B cell (primary cell): ENCODE measurements around the gene DLG1. TPM values are rescaled to one million over a fixed set of nuclear protein-coding genes. Genes with fewer than 3 reads are reported as not detected.

Experiments
- ATAC-seq: fragments of 200-7000 bp; cut with Tn5 transposase; one replicate; pipeline ENCODE4 v1.10.0; 2021; ENCODE audit warnings: low read depth, mild to moderate bottlenecking, moderate number of reproducible peaks, moderate library complexity
- CTCF ChIA-PET: fragments of 350-600 bp; sonication (Branson Sonifier 250); formaldehyde crosslinking; loops from one replicate; lab custom pipeline; 2021; ENCODE audit warnings: antibody characterized with exemption, inconsistent platforms; lab: Charles Lee
- POLR2A ChIA-PET: fragments of 350-600 bp; sonication (Branson Sonifier 250); formaldehyde crosslinking; loops from one replicate; lab custom pipeline; 2021; ENCODE audit warnings: antibody characterized with exemption; lab: Charles Lee
- DNase-seq: peaks from one replicate; pipeline ENCODE4 v3.0.0; 2013
- H2AFZ ChIP-seq: 2 replicates; pipeline ENCODE4 v1.6.1; 2012; ENCODE audit warnings: mild to moderate bottlenecking, low read depth, low read length; ENCODE audit not compliant: insufficient read depth, poor library complexity, severe bottlenecking
- H3K27ac ChIP-seq, 2 donors: 1 replicate in 1 of 2; 2 replicates in 1 of 2; pipeline ENCODE4 v1.5.1; 2012 to 2013; ENCODE audit warnings: low read length in 2 of 2, mild to moderate bottlenecking in 2 of 2, moderate library complexity in 1 of 2
- H3K27me3 ChIP-seq, 4 experiments: fragments of 200-600 bp in 1 of 4; sonication (generic) in 1 of 4; replicated peaks in 1 of 4; 1 replicate in 2 of 4; 2 replicates in 2 of 4; pipeline versions ENCODE4 v1.6.1 to v1.7.0; 2013 to 2016; ENCODE audit warnings: low read length in 3 of 4, mild to moderate bottlenecking in 2 of 4, mixed read lengths in 1 of 4, moderate library complexity in 1 of 4; ENCODE audit not compliant: insufficient read depth in 4 of 4, control insufficient read depth in 3 of 4; ENCODE audit errors: control extremely low read depth in 1 of 4
- H3K36me3 ChIP-seq, 2 experiments: replicated peaks in 1 of 2; 1 replicate in 1 of 2; 2 replicates in 1 of 2; pipeline versions ENCODE4 v1.6.1 to v1.7.1; 2013; ENCODE audit warnings: low read length in 1 of 2; ENCODE audit not compliant: insufficient read depth in 2 of 2, control insufficient read depth in 1 of 2; ENCODE audit errors: control extremely low read depth in 1 of 2, extremely low read depth in 1 of 2
- H3K4me1 ChIP-seq, 2 donors: fragments of 200-600 bp in 1 of 2; sonication (generic) in 1 of 2; 1 replicate in 1 of 2; 2 replicates in 1 of 2; pipeline versions ENCODE4 v1.5.1 to v1.6.1; 2013 to 2017; ENCODE audit warnings: low read length in 2 of 2; ENCODE audit not compliant: control insufficient read depth in 2 of 2, insufficient read depth in 2 of 2
- H3K4me2 ChIP-seq: replicated peaks from 2 replicates; pipeline ENCODE3; 2012; ENCODE audit warnings: mild to moderate bottlenecking, low read depth, low read length; ENCODE audit not compliant: poor library complexity, severe bottlenecking
- H3K4me3 ChIP-seq, 5 experiments: fragments of 200-600 bp in 1 of 5; sonication (generic) in 1 of 5; 1 replicate in 3 of 5; 2 replicates in 2 of 5; pipeline versions ENCODE4 v1.5.1 to v1.7.0; 2011 to 2016; ENCODE audit warnings: low read length in 4 of 5, mild to moderate bottlenecking in 4 of 5, low read depth in 2 of 5, control low read depth in 1 of 5, moderate library complexity in 1 of 5; ENCODE audit not compliant: insufficient read depth in 1 of 5; ENCODE audit errors: control extremely low read depth in 1 of 5, extremely low read depth in 1 of 5
- H3K79me2 ChIP-seq: fragments of 200-600 bp; sonication (generic); one replicate; pipeline ENCODE4 v1.6.0; 2016; ENCODE audit warnings: low read length; ENCODE audit not compliant: control insufficient read depth, insufficient read depth
- H3K9ac ChIP-seq: fragments of 200-600 bp; sonication (generic); 2 replicates; pipeline ENCODE4 v1.6.1; 2017; ENCODE audit warnings: mild to moderate bottlenecking, low read length, moderate library complexity
- H3K9me3 ChIP-seq, 3 donors: one replicate each; pipeline versions ENCODE4 v1.6.1 to v1.7.1; 2013; ENCODE audit warnings: low read length in 2 of 3; ENCODE audit not compliant: control insufficient read depth in 2 of 3, insufficient read depth in 1 of 3; ENCODE audit errors: control extremely low read depth in 1 of 3
- H4K20me1 ChIP-seq: 2 replicates; pipeline ENCODE4 v1.6.0; 2012; ENCODE audit warnings: mild to moderate bottlenecking, low read length; ENCODE audit not compliant: insufficient read depth, control insufficient read depth, poor library complexity, severe bottlenecking
- H3K27ac Mint-ChIP-seq: one replicate; pipeline ENCODE4 v1.8.0; 2021; ENCODE audit warnings: mixed read lengths
- H3K27me3 Mint-ChIP-seq: one replicate; pipeline ENCODE4 v1.8.0; 2021; ENCODE audit warnings: mixed read lengths
- H3K4me1 Mint-ChIP-seq: one replicate; pipeline ENCODE4 v1.8.0; 2021; ENCODE audit warnings: mixed read lengths
- H3K4me3 Mint-ChIP-seq: one replicate; pipeline ENCODE4 v1.8.0; 2021; ENCODE audit warnings: mixed read lengths
- H3K9me3 Mint-ChIP-seq: one replicate; pipeline ENCODE4 v1.8.0; 2022; ENCODE audit warnings: mixed read lengths; ENCODE audit not compliant: insufficient read depth
- EZH2 ChIP-seq: IDR thresholded peaks from 2 replicates; pipeline ENCODE4 v1.6.1; 2012; ENCODE audit warnings: borderline replicate concordance, low read depth, mild to moderate bottlenecking, moderate library complexity, low read length; ENCODE audit not compliant: insufficient read depth, poor library complexity, severe bottlenecking
- WGBS: methylation state at CpG from one replicate; pipeline ENCODE4 v1.1.5; 2013; ENCODE audit warnings: missing lambda C conversion rate; ENCODE audit not compliant: insufficient coverage; 5-methylcytosine and 5-hydroxymethylcytosine counted together
- intact Hi-C: fragments of 100-400 bp; cut with micrococcal nuclease; formaldehyde crosslinking; loops from one replicate; pipeline ENCODE4 v1.10.0; 2022
- polyA plus RNA-seq: library from polyadenylated mRNA; depleted of rRNA; stranded (reverse); fragments of >200 nt; gene quantifications from 2 replicates; pipeline ENCODE4 v1.2.3, GENCODE V29; 2012
- total RNA-seq, 2 donors: library from RNA; stranded (reverse); fragments of 120-200 nt in 1 of 2; gene quantifications; 1 replicate in 1 of 2; 2 replicates in 1 of 2; pipeline versions ENCODE4 v1.2.3 to v1.2.4, GENCODE V29; 2013 to 2022
- TF ChIP-seq, protein P1 (sequence below): fragments of 200-600 bp; IDR thresholded peaks from one replicate; pipeline ENCODE4 v1.8.0; 2022; ENCODE audit warnings: antibody characterized with exemption, mild to moderate bottlenecking

DLG1 gene
- total and polyA plus RNA-seq, 2 donors (not counting 1 experiment from before 2014, with no cell fraction given), result 23.4 to 114 TPM

DNA sequence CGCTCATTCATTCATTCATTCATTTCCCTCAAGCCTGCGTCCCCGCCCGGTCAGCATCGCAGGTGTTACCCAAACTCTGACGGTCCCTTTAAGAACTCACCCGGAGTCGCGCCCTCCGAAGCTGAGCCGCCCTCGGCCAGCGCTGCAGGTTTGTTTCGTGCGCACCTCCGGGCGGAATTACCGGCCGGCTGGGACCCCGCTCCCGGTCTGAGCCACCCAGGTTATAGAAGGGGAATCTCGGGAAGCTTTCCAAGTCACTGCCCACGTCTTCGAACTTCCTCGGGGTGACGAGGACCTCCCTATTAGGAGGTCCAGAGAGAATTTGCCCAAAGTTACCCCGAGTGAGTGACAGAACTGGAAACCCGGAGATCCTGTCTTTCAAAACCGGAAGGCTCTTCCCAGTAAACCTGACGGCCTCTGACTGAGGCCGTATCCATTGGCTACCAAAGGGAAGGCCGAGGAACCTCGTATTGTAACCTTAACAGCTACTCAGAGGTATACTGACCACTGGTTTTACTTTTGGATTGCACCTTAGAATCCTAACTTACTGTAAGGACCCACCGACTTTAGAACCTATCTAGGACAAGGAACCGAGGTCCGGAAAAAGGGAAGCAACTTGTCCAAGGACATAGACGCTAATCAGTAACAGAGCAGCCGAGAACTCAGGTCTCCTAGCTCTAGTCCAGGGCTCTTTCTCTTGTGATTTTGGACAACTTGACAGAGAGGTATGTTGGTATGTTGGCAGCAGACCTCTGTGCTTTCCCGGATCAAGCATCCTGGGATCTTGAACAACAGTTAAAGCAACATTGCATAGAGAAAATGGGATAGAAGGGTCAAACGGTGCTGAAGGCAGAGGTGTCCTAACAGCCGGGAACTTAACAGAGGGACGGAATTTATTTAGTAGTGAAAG is 788 bp upstream of the DLG1 start:
- Histone ChIP-seq H2AFZ (peak overlapping the region; percentile 94), H3K27me3 (peaks cover 0 to 19% (median 12%) of the 10 kb centered on the region in 4 experiments), H3K9me3 (no peaks in the 10 kb centered on the region), H3K36me3 (peaks cover 0 to 6% of the 10 kb centered on the region in 2 experiments), H3K4me2 (peak overlapping the region; percentile 88), H3K27ac (no peak overlapping the region), H3K9ac (peak overlapping the region; percentile 90), H3K79me2 (no peaks in the 10 kb centered on the region), H4K20me1 (no peaks in the 10 kb centered on the region), H3K4me1 (peaks cover 12 to 17% of the 10 kb centered on the region in 2 donors), H3K4me3 (peak overlapping the region; percentile 82 to 97 (median 95))
- H3K4me3 Mint-ChIP-seq, result peak overlapping the region; percentile 97
- DNase-seq (peak; percentile 25), ATAC-seq (no peak)
- H3K9me3 Mint-ChIP-seq, result no peaks in the 10 kb centered on the region
- 9% methylated on average over 38 of the region's 42 CpGs for WGBS
- CTCF ChIA-PET, result no interaction called here
- H3K27ac Mint-ChIP-seq, result peak overlapping the region; percentile 94
- H3K27me3 Mint-ChIP-seq, result peaks cover 30% of the 10 kb centered on the region
- intact Hi-C loops, result loop anchor here (1.0 to 10.0 kb wide), 4 partner anchors 42 to 794 kb away; partner anchors contain the start of genes BDH1, RNF168 and RUBCN
- H3K4me1 Mint-ChIP-seq, result peaks cover 23% of the 10 kb centered on the region
- POLR2A ChIA-PET, result no interaction called here
- no peak for TF ChIP-seq EZH2
- TF ChIP-seq, protein P1, sequence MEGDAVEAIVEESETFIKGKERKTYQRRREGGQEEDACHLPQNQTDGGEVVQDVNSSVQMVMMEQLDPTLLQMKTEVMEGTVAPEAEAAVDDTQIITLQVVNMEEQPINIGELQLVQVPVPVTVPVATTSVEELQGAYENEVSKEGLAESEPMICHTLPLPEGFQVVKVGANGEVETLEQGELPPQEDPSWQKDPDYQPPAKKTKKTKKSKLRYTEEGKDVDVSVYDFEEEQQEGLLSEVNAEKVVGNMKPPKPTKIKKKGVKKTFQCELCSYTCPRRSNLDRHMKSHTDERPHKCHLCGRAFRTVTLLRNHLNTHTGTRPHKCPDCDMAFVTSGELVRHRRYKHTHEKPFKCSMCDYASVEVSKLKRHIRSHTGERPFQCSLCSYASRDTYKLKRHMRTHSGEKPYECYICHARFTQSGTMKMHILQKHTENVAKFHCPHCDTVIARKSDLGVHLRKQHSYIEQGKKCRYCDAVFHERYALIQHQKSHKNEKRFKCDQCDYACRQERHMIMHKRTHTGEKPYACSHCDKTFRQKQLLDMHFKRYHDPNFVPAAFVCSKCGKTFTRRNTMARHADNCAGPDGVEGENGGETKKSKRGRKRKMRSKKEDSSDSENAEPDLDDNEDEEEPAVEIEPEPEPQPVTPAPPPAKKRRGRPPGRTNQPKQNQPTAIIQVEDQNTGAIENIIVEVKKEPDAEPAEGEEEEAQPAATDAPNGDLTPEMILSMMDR, result no peak
